HG03159 (cell line): ENCODE results near the gene ACSL6.

Experiments
- ATAC-seq: cut with Tn5 transposase; IDR thresholded peaks from one replicate; pipeline ENCODE4 v1.9.1; 2021; ENCODE audit warnings: mild to moderate bottlenecking, moderate library complexity; ENCODE audit not compliant: unreplicated experiment

ACSL6 gene

GRCh38 chr5:131984956-131985665, 26.3 kb downstream of the ACSL6 start:
- ATAC-seq: no peak

- ATAC-seq: no peak
These were observed 28.1 kb downstream of the ACSL6 start for GRCh38 chr5:131983244-131983771.

GRCh38 chr5:131981516-131981915, 29.9 kb downstream of the ACSL6 start:
- ATAC-seq: no peak

GRCh38 chr5:131980696-131981095, 30.8 kb downstream of the ACSL6 start:
- ATAC-seq: no peak

- no peak for ATAC-seq
These were observed 31.6 kb downstream of the ACSL6 start for GRCh38 chr5:131979816-131980215.

- ATAC-seq: no peak
These were observed 34.2 kb downstream of the ACSL6 start for GRCh38 chr5:131977212-131977604.

- ATAC-seq: no peak
These were observed 34.8 kb downstream of the ACSL6 start for GRCh38 chr5:131976414-131977211.

- no peak for ATAC-seq
These were observed 36.3 kb downstream of the ACSL6 start for GRCh38 chr5:131974956-131975726.

GRCh38 chr5:131974622-131974955, 36.9 kb downstream of the ACSL6 start:
- ATAC-seq: no peak

- no peak for ATAC-seq
These were observed 37.4 kb downstream of the ACSL6 start for GRCh38 chr5:131974016-131974415.

GRCh38 chr5:131973089-131973712, 38.3 kb downstream of the ACSL6 start:
- no peak for ATAC-seq

- ATAC-seq: no peak
These were observed 43.0 kb downstream of the ACSL6 start for GRCh38 chr5:131968396-131968954.

- no peak for ATAC-seq
These were observed 44.9 kb downstream of the ACSL6 start for GRCh38 chr5:131966551-131966950.

GRCh38 chr5:131965826-131966415, 45.5 kb downstream of the ACSL6 start:
- no peak for ATAC-seq

- no peak for ATAC-seq
These were observed 51.6 kb downstream of the ACSL6 start for GRCh38 chr5:131959906-131960305.

GRCh38 chr5:131959136-131959535, 52.3 kb downstream of the ACSL6 start:
- ATAC-seq: no peak

- ATAC-seq: no peak
These were observed 53.6 kb downstream of the ACSL6 start for GRCh38 chr5:131957721-131958441.

- no peak for ATAC-seq
These were observed 57.5 kb downstream of the ACSL6 start for GRCh38 chr5:131953969-131954368.

- no peak for ATAC-seq
These were observed 59.1 kb downstream of the ACSL6 start for GRCh38 chr5:131952301-131952857.
